ENCODE measurements around the gene SLC25A23.

DNA sequence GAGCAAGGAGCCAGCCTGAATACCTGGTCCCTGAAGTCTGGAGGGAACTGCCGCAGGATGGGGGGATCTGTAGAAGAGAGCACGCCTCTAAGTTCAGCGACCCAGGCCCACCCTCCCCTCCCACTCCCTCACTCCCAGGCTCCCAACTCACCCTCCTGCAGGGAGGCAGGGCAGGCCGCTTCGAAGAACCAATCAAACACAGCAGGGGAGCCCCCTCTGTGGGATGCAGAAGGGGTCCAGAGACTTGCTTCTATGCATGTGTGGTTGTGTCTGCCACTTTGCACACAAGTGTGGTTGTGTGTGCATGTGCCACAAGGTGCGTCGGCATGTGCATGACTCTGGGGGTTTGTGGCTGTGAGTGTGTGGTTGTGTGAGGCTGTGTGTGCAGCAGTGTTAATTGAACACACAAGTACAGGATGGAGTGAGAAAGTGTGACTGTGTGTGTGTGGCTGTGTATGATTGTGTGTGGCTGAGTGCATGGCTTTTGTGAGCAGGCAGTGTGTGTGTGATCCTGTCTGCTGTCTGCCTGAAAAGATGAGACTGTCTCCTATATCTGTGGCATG lies 20.3 kb upstream of the SLC25A23 start:
- TF ChIP-seq ZNF444 (CRISPR knock-in tag; IDR thresholded peaks at IDR 0.05) = no peak
- TF ChIP-seq TEAD4 (IDR thresholded peaks at IDR 0.05; ENCODE audit: low read length) = no peak
- TF ChIP-seq TEAD4 (CRISPR knock-in tag; IDR thresholded peaks at IDR 0.05; ENCODE audit: borderline replicate concordance) = no peak
- TF ChIP-seq, protein P1, sequence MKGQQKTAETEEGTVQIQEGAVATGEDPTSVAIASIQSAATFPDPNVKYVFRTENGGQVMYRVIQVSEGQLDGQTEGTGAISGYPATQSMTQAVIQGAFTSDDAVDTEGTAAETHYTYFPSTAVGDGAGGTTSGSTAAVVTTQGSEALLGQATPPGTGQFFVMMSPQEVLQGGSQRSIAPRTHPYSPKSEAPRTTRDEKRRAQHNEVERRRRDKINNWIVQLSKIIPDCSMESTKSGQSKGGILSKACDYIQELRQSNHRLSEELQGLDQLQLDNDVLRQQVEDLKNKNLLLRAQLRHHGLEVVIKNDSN (CRISPR knock-in tag; IDR thresholded peaks at IDR 0.05) = no peak
- TF ChIP-seq ZBTB1 (CRISPR knock-in tag; IDR thresholded peaks at IDR 0.05; ENCODE audit: borderline replicate concordance, low read depth) = no peak
- TF ChIP-seq, protein P2, sequence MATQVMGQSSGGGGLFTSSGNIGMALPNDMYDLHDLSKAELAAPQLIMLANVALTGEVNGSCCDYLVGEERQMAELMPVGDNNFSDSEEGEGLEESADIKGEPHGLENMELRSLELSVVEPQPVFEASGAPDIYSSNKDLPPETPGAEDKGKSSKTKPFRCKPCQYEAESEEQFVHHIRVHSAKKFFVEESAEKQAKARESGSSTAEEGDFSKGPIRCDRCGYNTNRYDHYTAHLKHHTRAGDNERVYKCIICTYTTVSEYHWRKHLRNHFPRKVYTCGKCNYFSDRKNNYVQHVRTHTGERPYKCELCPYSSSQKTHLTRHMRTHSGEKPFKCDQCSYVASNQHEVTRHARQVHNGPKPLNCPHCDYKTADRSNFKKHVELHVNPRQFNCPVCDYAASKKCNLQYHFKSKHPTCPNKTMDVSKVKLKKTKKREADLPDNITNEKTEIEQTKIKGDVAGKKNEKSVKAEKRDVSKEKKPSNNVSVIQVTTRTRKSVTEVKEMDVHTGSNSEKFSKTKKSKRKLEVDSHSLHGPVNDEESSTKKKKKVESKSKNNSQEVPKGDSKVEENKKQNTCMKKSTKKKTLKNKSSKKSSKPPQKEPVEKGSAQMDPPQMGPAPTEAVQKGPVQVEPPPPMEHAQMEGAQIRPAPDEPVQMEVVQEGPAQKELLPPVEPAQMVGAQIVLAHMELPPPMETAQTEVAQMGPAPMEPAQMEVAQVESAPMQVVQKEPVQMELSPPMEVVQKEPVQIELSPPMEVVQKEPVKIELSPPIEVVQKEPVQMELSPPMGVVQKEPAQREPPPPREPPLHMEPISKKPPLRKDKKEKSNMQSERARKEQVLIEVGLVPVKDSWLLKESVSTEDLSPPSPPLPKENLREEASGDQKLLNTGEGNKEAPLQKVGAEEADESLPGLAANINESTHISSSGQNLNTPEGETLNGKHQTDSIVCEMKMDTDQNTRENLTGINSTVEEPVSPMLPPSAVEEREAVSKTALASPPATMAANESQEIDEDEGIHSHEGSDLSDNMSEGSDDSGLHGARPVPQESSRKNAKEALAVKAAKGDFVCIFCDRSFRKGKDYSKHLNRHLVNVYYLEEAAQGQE (IDR thresholded peaks at IDR 0.05; ENCODE audit: borderline replicate concordance) = no peak
- TF ChIP-seq, protein P2 (CRISPR knock-in tag; IDR thresholded peaks at IDR 0.05; ENCODE audit: low read depth) = no peak
- TF ChIP-seq HCFC1 (IDR thresholded peaks at IDR 0.05; ENCODE audit: low read depth, low read length) = no peak
- TF ChIP-seq MCM2 (IDR thresholded peaks at IDR 0.05; ENCODE audit: low read depth) = no peak
- TF ChIP-seq MXI1 (IDR thresholded peaks at IDR 0.05; ENCODE audit: low read depth, low read length) = no peak
- TF ChIP-seq, protein P3, sequence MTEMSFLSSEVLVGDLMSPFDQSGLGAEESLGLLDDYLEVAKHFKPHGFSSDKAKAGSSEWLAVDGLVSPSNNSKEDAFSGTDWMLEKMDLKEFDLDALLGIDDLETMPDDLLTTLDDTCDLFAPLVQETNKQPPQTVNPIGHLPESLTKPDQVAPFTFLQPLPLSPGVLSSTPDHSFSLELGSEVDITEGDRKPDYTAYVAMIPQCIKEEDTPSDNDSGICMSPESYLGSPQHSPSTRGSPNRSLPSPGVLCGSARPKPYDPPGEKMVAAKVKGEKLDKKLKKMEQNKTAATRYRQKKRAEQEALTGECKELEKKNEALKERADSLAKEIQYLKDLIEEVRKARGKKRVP (CRISPR knock-in tag; IDR thresholded peaks at IDR 0.05) = no peak
- no peak for TF ChIP-seq LARP7 (IDR thresholded peaks at IDR 0.05)
- TF ChIP-seq PHF21A (IDR thresholded peaks at IDR 0.05; ENCODE audit: borderline replicate concordance, low read depth) = no peak
- no peak for TF ChIP-seq YBX1 (IDR thresholded peaks at IDR 0.05)
- no peak for TF ChIP-seq MYC (IDR thresholded peaks at IDR 0.05; ENCODE audit: low read depth, low read length)
- no peak for TF ChIP-seq MYC (CRISPR knock-in tag; IDR thresholded peaks at IDR 0.05; ENCODE audit: borderline replicate concordance, low read depth)

Measured in K562 (cell line).